ENCODE data around the gene GJE1. TPM values are rescaled to one million over a fixed set of nuclear protein-coding genes. Genes with fewer than 3 reads are reported as not detected.

Gene GJE1
- total RNA-seq, 1 donor from 2014 or later, result not detected

GRCh38 chr6:142182004-142182403 lies 49.3 kb downstream of the GJE1 start:
- no peak overlapping the region for H3K4me3 Mint-ChIP-seq
- no peaks in the 10 kb centered on the region for H3K27me3 Mint-ChIP-seq (ENCODE audit: low read depth)
- peaks cover 17% of the 10 kb centered on the region for H3K9me3 Mint-ChIP-seq
- TF ChIP-seq CTCF (IDR thresholded peaks at IDR 0.05; ENCODE audit: unreplicated experiment), result no peak
- no peak overlapping the region for H3K27ac Mint-ChIP-seq
- H3K36me3 Mint-ChIP-seq, result peaks cover 32% of the 10 kb centered on the region
- no peak for DNase-seq (ENCODE audit: low spot score in 2 of 2, unreplicated experiment in 2 of 2)
- H3K4me1 Mint-ChIP-seq, result peaks cover 9% of the 10 kb centered on the region

- H3K27ac Mint-ChIP-seq, result no peak overlapping the region
- H3K4me1 Mint-ChIP-seq, result peaks cover 14% of the 10 kb centered on the region
- peaks cover 20% of the 10 kb centered on the region for H3K36me3 Mint-ChIP-seq
- TF ChIP-seq CTCF (IDR thresholded peaks at IDR 0.05; ENCODE audit: unreplicated experiment), result no peak
- no peaks in the 10 kb centered on the region for H3K27me3 Mint-ChIP-seq (ENCODE audit: low read depth)
- H3K4me3 Mint-ChIP-seq, result no peak overlapping the region
- H3K9me3 Mint-ChIP-seq, result peaks cover 5% of the 10 kb centered on the region
- no peak for DNase-seq (ENCODE audit: low spot score in 2 of 2, unreplicated experiment in 2 of 2)
Observed at GRCh38 chr6:142183351-142183750, 50.6 kb downstream of the GJE1 start.

- H3K27me3 Mint-ChIP-seq (ENCODE audit: low read depth), result no peaks in the 10 kb centered on the region
- peaks cover 18% of the 10 kb centered on the region for H3K4me1 Mint-ChIP-seq
- no peak for TF ChIP-seq CTCF (IDR thresholded peaks at IDR 0.05; ENCODE audit: unreplicated experiment)
- no peak overlapping the region for H3K27ac Mint-ChIP-seq
- H3K9me3 Mint-ChIP-seq, result peaks cover 3% of the 10 kb centered on the region
- no peak overlapping the region for H3K4me3 Mint-ChIP-seq
- DNase-seq (ENCODE audit: low spot score in 2 of 2, unreplicated experiment in 2 of 2), result no peak
- H3K36me3 Mint-ChIP-seq, result peaks cover 18% of the 10 kb centered on the region
Observed at GRCh38 chr6:142184307-142184706, 51.6 kb downstream of the GJE1 start.

Other genes starting within 250 kb of the GJE1 start
- gene NMBR, start 14.2 kb downstream of the GJE1 start, total RNA-seq, result 0.27 TPM in 2 of 3 replicates, not detected in the other
- 41.5 to 45.9 TPM (median 42.6 TPM) in 3 replicates for gene VTA1, start 14.3 kb downstream of the GJE1 start, total RNA-seq
- gene ADGRG6, start 169.1 kb downstream of the GJE1 start, total RNA-seq, result 33.5 to 36.6 TPM (median 35.4 TPM) in 3 replicates